IPS-18c (cell line): ENCODE measurements around the gene APOH.

Experiments
- H3K4me3 ChIP-seq: 2 replicates; pipeline ENCODE4 v1.7.0; 2013; ENCODE audit warnings: low read depth, mild to moderate bottlenecking, low read length, moderate library complexity; ENCODE audit not compliant: insufficient read depth
- H3K9me3 ChIP-seq: one replicate; pipeline ENCODE4 v1.6.1; 2013; ENCODE audit warnings: mild to moderate bottlenecking, low read length, moderate library complexity; ENCODE audit not compliant: control insufficient read depth, insufficient read depth

The APOH gene

GRCh38 chr17:66175892-66176291 is 53.3 kb downstream of the APOH start:
- Histone ChIP-seq H3K9me3 (no peaks in the 10 kb centered on the region), H3K4me3 (no peak overlapping the region)

GRCh38 chr17:66172691-66173223 is 56.5 kb downstream of the APOH start:
- H3K4me3 ChIP-seq: no peak overlapping the region
- H3K9me3 ChIP-seq: no peaks in the 10 kb centered on the region

DNA sequence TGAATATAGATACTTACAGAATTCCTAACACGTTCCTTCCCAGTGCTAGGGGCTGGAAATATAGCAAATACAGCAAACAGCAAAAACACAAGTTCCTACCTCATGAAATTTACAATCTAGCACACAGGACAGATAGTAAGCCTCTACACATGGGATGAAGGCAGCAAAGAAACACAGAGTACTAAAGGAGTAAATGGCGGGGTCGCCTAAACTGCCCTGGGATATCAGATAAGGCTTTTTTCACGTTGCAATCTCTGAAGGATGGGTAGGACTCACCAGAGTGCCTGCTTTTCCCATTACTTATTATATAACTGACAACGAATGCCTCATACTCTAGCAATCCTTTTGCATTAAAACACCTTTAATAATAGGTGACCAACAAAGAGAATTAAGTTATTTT is 57.1 kb downstream of the APOH start:
- no peak overlapping the region for H3K4me3 ChIP-seq
- H3K9me3 ChIP-seq: no peaks in the 10 kb centered on the region

- H3K9me3 ChIP-seq: no peaks in the 10 kb centered on the region
- no peak overlapping the region for H3K4me3 ChIP-seq
Observed at GRCh38 chr17:66171692-66172091, 57.5 kb downstream of the APOH start.

- no peak overlapping the region for H3K4me3 ChIP-seq
- no peaks in the 10 kb centered on the region for H3K9me3 ChIP-seq
Observed at GRCh38 chr17:66171172-66171571, 58.0 kb downstream of the APOH start.

- H3K9me3 ChIP-seq: no peaks in the 10 kb centered on the region
- H3K4me3 ChIP-seq: no peak overlapping the region
Observed at GRCh38 chr17:66169839-66170238, 59.4 kb downstream of the APOH start.

GRCh38 chr17:66167189-66167815 is 61.9 kb downstream of the APOH start:
- H3K9me3 ChIP-seq: no peaks in the 10 kb centered on the region
- H3K4me3 ChIP-seq: no peak overlapping the region

DNA sequence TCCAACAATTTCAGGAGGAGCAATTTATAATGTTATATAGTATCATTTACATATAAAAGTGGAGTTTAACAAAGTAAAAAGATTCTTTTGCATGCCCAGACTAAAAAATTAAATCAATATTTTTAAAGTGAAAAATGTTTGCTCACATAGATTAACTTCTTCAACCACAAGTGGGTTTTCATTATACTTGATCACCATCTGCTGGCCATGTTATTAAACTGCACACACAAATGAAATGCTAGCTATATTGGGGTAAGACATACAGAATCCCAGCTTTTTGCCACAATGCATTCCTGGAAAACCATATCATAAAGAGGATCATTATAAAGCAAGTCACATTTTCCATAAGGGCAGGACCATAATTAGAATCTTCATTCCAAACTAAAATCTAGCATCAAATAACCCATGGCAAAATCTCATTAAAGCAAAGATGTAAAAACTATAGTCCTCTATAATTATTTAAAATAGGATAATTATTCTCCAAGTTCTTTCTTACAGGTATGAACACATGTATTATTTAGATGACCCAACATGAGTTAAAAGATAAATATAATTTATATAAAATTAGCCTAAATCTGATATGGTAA is 63.6 kb downstream of the APOH start:
- Histone ChIP-seq H3K4me3 (no peak overlapping the region), H3K9me3 (no peaks in the 10 kb centered on the region)
